Adipocyte (in vitro differentiated cells): Measurements from ENCODE around the gene GNAL.
A peak's percentile ranks its signal among the peaks of the same experiment; 100 is the strongest.

Experiments used
- DNase-seq: peaks from one replicate; pipeline ENCODE4 v3.0.0-alpha.2; 2015; ENCODE audit warnings: low read depth
- H3K27me3 ChIP-seq: replicated peaks from 2 replicates; pipeline ENCODE4 v1.7.0; 2013; ENCODE audit warnings: mild to moderate bottlenecking, low read length, moderate library complexity; ENCODE audit not compliant: control insufficient read depth, insufficient read depth
- H3K36me3 ChIP-seq: 2 replicates; pipeline ENCODE4 v1.7.0; 2013; ENCODE audit warnings: low read length, mild to moderate bottlenecking, moderate library complexity; ENCODE audit not compliant: control insufficient read depth, insufficient read depth, severe bottlenecking
- H3K4me1 ChIP-seq: 2 replicates; pipeline ENCODE4 v1.7.0; 2013; ENCODE audit warnings: mild to moderate bottlenecking, low read length, moderate library complexity; ENCODE audit not compliant: control insufficient read depth, insufficient read depth
- H3K4me3 ChIP-seq: 2 replicates; pipeline ENCODE4 v1.7.0; 2013; ENCODE audit warnings: mild to moderate bottlenecking, low read length, moderate library complexity
- H3K9ac ChIP-seq: 2 replicates; pipeline ENCODE4 v1.7.0; 2013; ENCODE audit warnings: mild to moderate bottlenecking, low read length, moderate library complexity
- H3K9me3 ChIP-seq: 2 replicates; pipeline ENCODE4 v1.7.0; 2013; ENCODE audit warnings: mild to moderate bottlenecking, low read length, moderate library complexity; ENCODE audit not compliant: control insufficient read depth

GNAL gene

DNA sequence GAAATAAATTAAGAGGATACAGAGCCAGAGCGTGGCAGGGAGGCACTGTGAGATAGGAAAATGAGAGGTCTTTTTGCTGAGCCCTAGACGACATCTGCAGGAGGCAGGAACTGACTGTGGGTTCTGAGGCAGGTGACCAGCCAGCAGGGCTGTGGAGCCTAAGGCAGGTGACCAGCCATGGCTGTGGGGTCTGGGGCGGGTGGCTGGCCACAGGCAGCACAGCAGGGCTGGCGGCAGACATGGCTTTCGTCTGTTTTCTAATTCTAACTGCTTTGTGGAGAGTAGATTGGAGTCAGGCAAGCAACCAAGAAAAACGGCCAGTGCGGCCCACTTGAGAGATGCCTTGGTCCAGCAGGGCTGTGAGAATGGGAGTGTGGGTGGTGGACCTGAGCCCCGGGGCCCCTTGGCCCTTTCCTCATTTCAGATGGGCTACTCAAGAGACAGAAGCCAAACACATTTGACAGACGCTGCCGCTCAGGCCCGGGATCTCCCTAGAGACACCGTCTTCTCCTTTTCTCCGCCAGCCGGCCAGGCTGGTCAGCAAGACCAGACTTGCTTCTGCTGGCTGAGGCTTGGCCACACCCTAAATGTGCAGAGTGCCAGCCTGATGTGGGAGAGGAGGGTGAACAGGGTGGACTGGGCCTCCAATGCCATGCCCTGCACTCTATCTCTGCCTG lies 19.7 kb upstream of the GNAL start:
- peaks cover 73% of the 10 kb centered on the region for H3K27me3 ChIP-seq
- no peaks in the 10 kb centered on the region for H3K9me3 ChIP-seq
- H3K4me3 ChIP-seq: no peak overlapping the region
- H3K9ac ChIP-seq: no peak overlapping the region
- no peaks in the 10 kb centered on the region for H3K36me3 ChIP-seq
- no peaks in the 10 kb centered on the region for H3K4me1 ChIP-seq
- no peak for DNase-seq

DNA sequence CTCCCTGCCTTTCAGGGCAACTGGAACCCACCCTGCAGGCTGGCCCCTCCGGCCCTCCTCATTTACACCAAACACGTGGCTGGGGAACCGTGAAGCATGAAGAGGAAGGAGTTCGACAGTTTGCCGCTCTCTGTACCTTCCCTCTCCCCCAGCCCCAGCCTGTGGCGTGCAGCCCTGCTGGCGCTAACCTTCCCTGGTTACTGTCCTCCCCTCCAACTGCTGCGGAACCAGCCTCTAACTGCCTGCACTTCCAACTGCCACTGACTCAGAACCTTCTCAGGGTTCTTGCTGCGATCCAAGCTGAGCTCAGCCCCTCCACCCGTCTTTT lies 19.2 kb upstream of the GNAL start:
- H3K9ac ChIP-seq: no peak overlapping the region
- peaks cover 73% of the 10 kb centered on the region for H3K27me3 ChIP-seq
- no peaks in the 10 kb centered on the region for H3K9me3 ChIP-seq
- no peak for DNase-seq
- no peaks in the 10 kb centered on the region for H3K36me3 ChIP-seq
- H3K4me3 ChIP-seq: no peak overlapping the region
- no peaks in the 10 kb centered on the region for H3K4me1 ChIP-seq

DNA sequence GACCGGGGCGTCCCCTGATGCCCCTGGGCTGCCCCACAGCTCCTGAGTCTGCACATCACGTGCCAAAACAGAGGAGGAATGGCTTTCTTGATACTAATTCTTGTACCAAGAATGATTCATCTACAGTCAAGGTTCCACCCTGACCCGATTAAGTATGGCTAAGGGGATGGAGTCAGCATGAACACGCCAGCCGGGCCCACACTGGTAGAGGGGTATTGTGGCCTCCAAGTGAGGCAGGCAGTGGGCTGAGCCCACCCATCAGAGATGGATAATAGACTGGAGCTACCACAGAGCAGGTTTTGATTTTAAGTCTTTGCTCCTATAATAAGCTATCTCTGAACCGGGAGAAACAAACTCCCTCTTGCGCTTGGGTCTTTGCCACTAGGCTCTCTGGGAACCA lies 17.9 kb upstream of the GNAL start:
- Histone ChIP-seq H3K9ac (no peak overlapping the region), H3K4me1 (no peaks in the 10 kb centered on the region), H3K4me3 (no peak overlapping the region), H3K9me3 (no peaks in the 10 kb centered on the region), H3K36me3 (no peaks in the 10 kb centered on the region), H3K27me3 (peaks cover 63% of the 10 kb centered on the region)
- no peak for DNase-seq

DNA sequence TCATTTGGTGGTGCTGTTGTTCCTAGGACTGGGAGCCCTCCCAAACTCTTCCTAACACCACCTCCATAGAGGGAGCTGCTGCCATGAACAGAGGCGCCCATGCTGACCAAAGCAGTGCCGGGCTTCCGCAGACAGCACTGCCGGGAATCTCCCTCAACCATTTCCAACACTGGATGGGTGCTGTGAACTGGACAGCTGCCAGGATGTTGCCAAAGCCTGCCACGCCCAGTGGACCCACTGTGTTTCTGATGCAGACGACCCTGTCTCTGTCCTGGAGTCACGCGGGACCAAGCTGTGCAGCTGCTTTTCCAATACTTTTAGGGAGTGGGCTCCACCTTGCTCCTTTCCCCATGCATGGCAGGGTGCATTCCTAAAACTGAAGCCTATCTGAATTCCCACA lies 16.9 kb upstream of the GNAL start:
- H3K27me3 ChIP-seq: peaks cover 53% of the 10 kb centered on the region
- DNase-seq: no peak
- H3K9ac ChIP-seq: no peak overlapping the region

DNA sequence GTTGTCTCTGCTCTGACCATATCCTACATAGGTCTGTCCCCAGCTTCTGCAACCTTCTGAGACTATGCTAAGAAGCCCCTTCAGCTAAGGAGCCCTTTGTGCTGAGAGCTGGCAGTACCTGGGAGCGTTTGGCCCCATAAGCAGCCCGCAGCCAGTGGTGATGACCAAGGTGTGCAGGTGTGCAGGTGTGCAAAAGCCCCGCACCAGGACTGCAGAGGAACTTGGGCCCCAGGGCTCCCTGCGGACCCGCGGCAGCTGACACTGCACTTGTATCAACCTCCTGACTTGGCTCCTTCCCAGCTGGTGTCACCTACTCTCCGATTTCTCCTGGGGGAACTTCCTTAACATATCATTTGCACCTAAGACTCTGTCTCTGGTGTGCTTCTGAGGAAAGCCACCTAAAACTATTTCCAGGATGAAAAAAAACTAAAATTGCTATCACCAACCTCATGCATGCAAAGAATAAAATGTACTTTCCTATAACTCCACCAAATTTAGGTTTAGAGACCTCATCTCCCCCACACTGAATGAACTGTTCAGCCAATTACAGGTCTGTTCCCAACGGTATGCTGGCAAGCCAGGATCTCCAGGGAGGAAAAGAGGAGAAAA lies 16.1 kb upstream of the GNAL start:
- H3K4me1 ChIP-seq: no peaks in the 10 kb centered on the region
- H3K9me3 ChIP-seq: no peaks in the 10 kb centered on the region
- H3K27me3 ChIP-seq: peaks cover 49% of the 10 kb centered on the region
- no peak for DNase-seq
- H3K9ac ChIP-seq: no peak overlapping the region
- no peaks in the 10 kb centered on the region for H3K36me3 ChIP-seq
- no peak overlapping the region for H3K4me3 ChIP-seq

More for the DNA sequence above, 16.9 kb upstream of the GNAL start:
- Histone ChIP-seq H3K9me3 (no peaks in the 10 kb centered on the region), H3K36me3 (no peaks in the 10 kb centered on the region), H3K4me1 (no peaks in the 10 kb centered on the region), H3K4me3 (no peak overlapping the region)

DNA sequence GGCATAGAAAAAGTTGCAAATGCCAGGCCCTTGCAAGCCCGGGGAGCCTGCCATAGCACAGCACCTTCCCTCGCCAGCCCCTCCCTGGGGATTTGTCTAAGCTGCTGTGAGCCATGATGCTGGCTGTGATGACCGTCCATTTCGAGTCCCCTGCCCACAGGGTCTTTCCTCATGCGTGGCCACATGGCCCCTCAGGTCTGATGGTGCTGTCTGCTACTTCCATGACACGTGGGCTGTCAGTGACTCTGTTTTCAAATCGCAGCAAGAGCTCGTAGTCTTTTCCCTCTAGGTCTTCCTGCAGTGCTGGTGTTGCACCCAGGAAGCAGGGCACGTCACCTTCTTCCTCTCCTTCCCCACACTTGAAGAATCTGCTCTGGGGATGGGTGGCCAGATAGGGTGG lies 15.5 kb upstream of the GNAL start:
- no peaks in the 10 kb centered on the region for H3K4me1 ChIP-seq
- no peak for DNase-seq
- H3K9me3 ChIP-seq: no peaks in the 10 kb centered on the region
- H3K36me3 ChIP-seq: no peaks in the 10 kb centered on the region
- no peak overlapping the region for H3K4me3 ChIP-seq
- peaks cover 52% of the 10 kb centered on the region for H3K27me3 ChIP-seq
- H3K9ac ChIP-seq: no peak overlapping the region

DNA sequence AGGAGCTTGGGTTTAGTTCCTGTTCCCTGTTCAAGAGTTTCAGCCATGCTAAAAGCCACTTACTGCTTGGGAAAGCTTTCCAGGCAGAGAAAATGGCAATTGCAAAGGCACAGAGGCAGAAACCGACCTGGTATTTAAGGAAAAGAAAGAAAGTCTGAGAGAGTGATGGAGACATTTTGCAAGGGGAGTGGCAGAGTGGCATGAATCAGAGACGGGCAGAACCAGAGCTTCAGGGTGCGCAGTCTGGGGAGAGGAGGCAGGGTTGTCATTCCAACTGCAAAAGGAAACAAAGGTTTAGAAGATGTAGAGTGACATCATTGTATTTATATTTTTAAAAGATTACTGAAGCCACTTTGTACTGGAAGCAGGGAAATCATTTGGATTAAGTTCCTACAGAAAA lies 14.9 kb upstream of the GNAL start:
- H3K4me3 ChIP-seq: no peak overlapping the region
- no peaks in the 10 kb centered on the region for H3K9me3 ChIP-seq
- H3K27me3 ChIP-seq: peaks cover 55% of the 10 kb centered on the region
- H3K9ac ChIP-seq: no peak overlapping the region
- no peaks in the 10 kb centered on the region for H3K36me3 ChIP-seq
- DNase-seq: no peak
- H3K4me1 ChIP-seq: no peaks in the 10 kb centered on the region

DNA sequence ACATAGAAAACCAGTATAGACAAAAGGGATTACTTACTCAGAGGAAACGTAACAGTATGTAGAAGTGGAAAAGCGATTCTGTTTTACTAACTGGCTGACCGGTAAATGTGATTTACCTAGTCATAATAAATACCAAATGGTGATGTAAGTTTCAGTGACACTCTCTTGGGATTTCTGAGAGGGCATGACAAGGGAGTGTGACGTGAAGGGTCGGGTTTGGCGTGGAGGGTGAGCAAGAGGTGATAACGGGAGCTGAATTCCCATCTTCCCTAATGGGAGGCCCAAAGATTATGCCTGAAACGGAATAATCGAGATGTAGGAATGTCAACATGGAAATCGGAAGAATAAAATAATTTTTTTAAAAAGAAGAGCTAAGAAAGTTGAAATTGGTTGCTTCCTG lies 12.7 kb upstream of the GNAL start:
- peaks cover 49% of the 10 kb centered on the region for H3K27me3 ChIP-seq
- H3K4me3 ChIP-seq: no peak overlapping the region
- no peaks in the 10 kb centered on the region for H3K9me3 ChIP-seq
- H3K36me3 ChIP-seq: no peaks in the 10 kb centered on the region
- DNase-seq: no peak
- H3K4me1 ChIP-seq: no peaks in the 10 kb centered on the region
- H3K9ac ChIP-seq: no peak overlapping the region

DNA sequence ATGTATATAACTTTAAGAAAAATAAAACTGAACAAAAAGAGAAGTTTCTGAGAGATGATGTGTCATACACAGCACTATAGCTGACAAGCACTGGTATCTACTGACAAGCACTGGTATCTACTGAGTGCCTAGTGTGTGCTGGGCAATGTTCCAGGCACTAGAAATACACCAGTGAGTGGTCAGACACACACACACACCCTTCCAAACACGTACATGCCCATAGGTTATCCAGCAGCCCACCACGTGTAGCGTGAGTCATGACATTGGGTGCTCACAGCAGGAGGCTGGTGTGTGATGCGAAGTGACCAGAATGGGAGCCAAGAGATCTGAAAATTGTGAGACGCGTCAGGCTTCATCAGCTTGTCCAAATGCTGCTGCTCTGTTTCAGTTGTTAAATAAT lies 12.2 kb upstream of the GNAL start:
- Histone ChIP-seq H3K4me3 (no peak overlapping the region), H3K36me3 (no peaks in the 10 kb centered on the region), H3K4me1 (no peaks in the 10 kb centered on the region), H3K9me3 (no peaks in the 10 kb centered on the region), H3K27me3 (peaks cover 49% of the 10 kb centered on the region), H3K9ac (no peak overlapping the region)
- no peak for DNase-seq

DNA sequence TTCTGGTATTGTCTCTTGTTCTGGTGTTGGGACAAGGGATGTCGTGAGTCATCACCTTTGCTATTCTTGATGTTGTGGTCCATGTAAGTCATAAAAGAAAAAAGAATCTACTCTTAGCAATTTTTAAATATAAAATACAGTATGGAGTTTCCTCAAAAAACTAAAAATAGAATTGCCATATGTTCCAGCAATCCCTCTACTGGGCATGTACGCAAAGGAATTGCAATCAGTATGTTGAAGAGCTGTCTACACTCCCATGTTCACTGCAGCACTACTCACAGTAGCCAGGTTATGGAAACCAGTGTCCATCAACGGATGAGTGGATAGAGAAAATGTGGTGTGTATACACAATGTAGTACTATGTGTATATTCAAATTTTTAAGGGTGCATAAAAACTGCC lies 10.9 kb upstream of the GNAL start:
- H3K27me3 ChIP-seq: peaks cover 38% of the 10 kb centered on the region
- no peaks in the 10 kb centered on the region for H3K4me1 ChIP-seq

DNA sequence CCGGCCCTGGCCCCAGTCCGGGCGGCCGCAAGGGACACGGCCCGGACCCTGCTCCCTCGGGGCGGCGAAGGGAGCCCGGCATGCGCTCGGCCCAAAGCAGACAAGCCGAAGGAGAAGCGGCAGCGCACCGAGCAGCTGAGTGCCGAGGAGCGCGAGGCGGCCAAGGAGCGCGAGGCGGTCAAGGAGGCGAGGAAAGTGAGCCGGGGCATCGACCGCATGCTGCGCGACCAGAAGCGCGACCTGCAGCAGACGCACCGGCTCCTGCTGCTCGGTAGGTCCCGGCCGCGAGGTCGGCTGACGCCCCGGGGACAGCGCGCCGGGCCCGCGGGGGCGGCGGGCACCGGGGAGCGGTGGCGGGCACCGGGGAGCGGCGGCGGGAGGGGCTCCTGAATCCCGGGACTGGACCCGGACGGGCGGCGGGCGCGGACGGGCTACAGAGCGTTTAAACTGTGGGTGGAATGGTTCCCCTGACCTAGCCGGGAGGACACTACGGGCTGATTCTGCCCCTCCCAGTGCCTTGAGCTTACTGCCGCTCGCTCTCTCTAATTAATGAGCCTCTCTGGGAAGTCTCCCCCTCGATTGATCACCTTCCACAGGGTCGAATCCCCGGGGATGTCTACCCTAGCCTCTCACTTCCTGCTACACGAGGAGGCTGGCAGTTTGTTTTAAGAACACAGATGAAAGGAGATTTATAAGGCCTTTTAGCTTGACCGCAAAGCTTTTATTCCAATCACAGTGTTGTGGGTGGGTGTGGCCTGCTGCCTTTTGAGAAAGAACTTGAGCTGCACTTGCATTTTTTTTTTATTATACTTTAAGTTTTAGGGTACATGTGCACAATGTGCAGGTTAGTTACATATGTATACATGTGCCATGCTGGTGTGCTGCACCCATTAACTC lies 853 bp downstream of the GNAL start:
- Histone ChIP-seq H3K4me1 (no peaks in the 10 kb centered on the region), H3K36me3 (no peaks in the 10 kb centered on the region), H3K9me3 (no peaks in the 10 kb centered on the region), H3K9ac (no peak overlapping the region), H3K4me3 (peak overlapping the region; percentile 80), H3K27me3 (peaks cover 26% of the 10 kb centered on the region)
- DNase-seq: peak; percentile 60

More for the DNA sequence above, 10.9 kb upstream of the GNAL start:
- H3K4me3 ChIP-seq: no peak overlapping the region
- no peaks in the 10 kb centered on the region for H3K36me3 ChIP-seq
- no peak for DNase-seq
- no peak overlapping the region for H3K9ac ChIP-seq
- peaks cover 3% of the 10 kb centered on the region for H3K9me3 ChIP-seq
